LNCaP clone FGC (cell line): ENCODE measurements around the gene SLC16A3.
"Not testable (repeated sequence)": the region's sequence is repeated elsewhere in the genome, so short reads cannot be mapped to it uniquely, and the experiment has no call there.

ENCODE experiments used
- DNase-seq: peaks from one replicate; pipeline ENCODE4 v3.0.0-alpha.2; 2011; ENCODE audit warnings: low read depth
- H3K4me3 ChIP-seq: 2 replicates; pipeline ENCODE4 v1.5.1; 2011; ENCODE audit warnings: mild to moderate bottlenecking, low read depth, low read length, control low read depth
- CTCF ChIP-seq: IDR thresholded peaks from 2 replicates; pipeline ENCODE4 v1.5.1; 2012; ENCODE audit warnings: mild to moderate bottlenecking; ENCODE audit not compliant: control insufficient read depth, insufficient read depth; ENCODE audit errors: extremely low read depth

SLC16A3 gene

GRCh38 chr17:82204831-82205719 lies 23.8 kb upstream of the SLC16A3 start:
- peak; percentile 56 for DNase-seq
- no peak for TF ChIP-seq CTCF
- H3K4me3 ChIP-seq = no peak overlapping the region

GRCh38 chr17:82205720-82206508 lies 22.9 kb upstream of the SLC16A3 start:
- H3K4me3 ChIP-seq = 0 out of 2 replicates have a peak overlapping the region, but pooled peaks have one; percentile 10
- peak; percentile 64 for DNase-seq
- TF ChIP-seq CTCF = peak; percentile 80

- DNase-seq, H3K4me3 ChIP-seq: not testable (repeated sequence)
Measured at GRCh38 chr17:82210655-82211054, 18.2 kb upstream of the SLC16A3 start.

- peak; percentile 22 for DNase-seq
- TF ChIP-seq CTCF = no peak
Measured at GRCh38 chr17:82212331-82213250, 16.3 kb upstream of the SLC16A3 start, which contains the start of gene CCDC57. Gene CCDC57, minus strand, starts transcription at chr17:82212842. Its CDS starts 10,898 bp downstream, at chr17:82201944.

GRCh38 chr17:82213251-82214011 lies 15.4 kb upstream of the SLC16A3 start:
- TF ChIP-seq CTCF = no peak
- peak overlapping the region; percentile 79 for H3K4me3 ChIP-seq
- no peak for DNase-seq

More at GRCh38 chr17:82212331-82213250, 16.3 kb upstream of the SLC16A3 start, which contains the start of gene CCDC57:
- peak within 1 kb of the TSS; percentile 79 for H3K4me3 ChIP-seq

- H3K4me3 ChIP-seq = no peak overlapping the region
- TF ChIP-seq CTCF = no peak
- no peak for DNase-seq
Measured at GRCh38 chr17:82214012-82214628, 14.7 kb upstream of the SLC16A3 start.
